Memory B cell (primary cell): ENCODE measurements around the gene FBXO47.

ENCODE experiments used
- ATAC-seq: fragments of 150-1000 bp; cut with Tn5 transposase; 2 replicates; pipeline ENCODE4 v1.10.0; 2021; ENCODE audit warnings: low read depth, mild to moderate bottlenecking, moderate library complexity
- DNase-seq, 2 donors: peaks; one replicate each; pipeline ENCODE4 v3.0.0; 2022; ENCODE audit warnings: low spot score in 2 of 2
- H3K27ac Mint-ChIP-seq: one replicate; pipeline ENCODE4 v1.8.0; 2022; ENCODE audit warnings: mild to moderate bottlenecking, moderate library complexity, mixed read lengths
- H3K27me3 Mint-ChIP-seq: one replicate; pipeline ENCODE4 v1.8.0; 2022; ENCODE audit warnings: mixed read lengths
- H3K36me3 Mint-ChIP-seq: one replicate; pipeline ENCODE4 v1.8.0; 2022; ENCODE audit warnings: mild to moderate bottlenecking, mixed read lengths
- H3K4me1 Mint-ChIP-seq: one replicate; pipeline ENCODE4 v1.8.0; 2022; ENCODE audit warnings: mixed read lengths
- H3K4me3 Mint-ChIP-seq: one replicate; pipeline ENCODE4 v1.8.0; 2022; ENCODE audit warnings: mild to moderate bottlenecking, moderate library complexity, mixed read lengths
- H3K9me3 Mint-ChIP-seq: one replicate; pipeline ENCODE4 v1.8.0; 2022; ENCODE audit warnings: mixed read lengths

FBXO47 gene

GRCh38 chr17:38896346-38896954, 70.8 kb downstream of the FBXO47 start:
- Mint-ChIP-seq H3K27me3 (no peaks in the 10 kb centered on the region), H3K27ac (peak overlapping the region; percentile 88), H3K4me3 (no peak overlapping the region), H3K9me3 (no peaks in the 10 kb centered on the region), H3K36me3 (peaks cover 5% of the 10 kb centered on the region), H3K4me1 (peaks cover 33% of the 10 kb centered on the region)
- DNase-seq (no peak), ATAC-seq (no peak)

GRCh38 chr17:38894276-38894675, 72.9 kb downstream of the FBXO47 start:
- DNase-seq = no peak
- peak overlapping the region; percentile 83 for H3K27ac Mint-ChIP-seq
- H3K36me3 Mint-ChIP-seq = peaks cover 12% of the 10 kb centered on the region
- H3K27me3 Mint-ChIP-seq = no peaks in the 10 kb centered on the region
- no peaks in the 10 kb centered on the region for H3K9me3 Mint-ChIP-seq
- peaks cover 37% of the 10 kb centered on the region for H3K4me1 Mint-ChIP-seq
- ATAC-seq = no peak
- H3K4me3 Mint-ChIP-seq = no peak overlapping the region

GRCh38 chr17:38893607-38894006, 73.6 kb downstream of the FBXO47 start:
- no peak for DNase-seq
- Mint-ChIP-seq H3K36me3 (peaks cover 11% of the 10 kb centered on the region), H3K27me3 (no peaks in the 10 kb centered on the region), H3K4me1 (peaks cover 32% of the 10 kb centered on the region), H3K4me3 (no peak overlapping the region), H3K9me3 (no peaks in the 10 kb centered on the region), H3K27ac (peak overlapping the region; percentile 83)
- ATAC-seq = no peak

GRCh38 chr17:38893113-38893512, 74.1 kb downstream of the FBXO47 start:
- H3K27me3 Mint-ChIP-seq = no peaks in the 10 kb centered on the region
- peaks cover 11% of the 10 kb centered on the region for H3K36me3 Mint-ChIP-seq
- peaks cover 27% of the 10 kb centered on the region for H3K4me1 Mint-ChIP-seq
- H3K27ac Mint-ChIP-seq = peak overlapping the region; percentile 76
- ATAC-seq = no peak
- no peak for DNase-seq
- H3K9me3 Mint-ChIP-seq = no peaks in the 10 kb centered on the region
- no peak overlapping the region for H3K4me3 Mint-ChIP-seq

- peak overlapping the region; percentile 76 for H3K27ac Mint-ChIP-seq
- peaks cover 11% of the 10 kb centered on the region for H3K36me3 Mint-ChIP-seq
- ATAC-seq (no peak), DNase-seq (no peak)
- no peaks in the 10 kb centered on the region for H3K9me3 Mint-ChIP-seq
- H3K4me1 Mint-ChIP-seq = peaks cover 22% of the 10 kb centered on the region
- H3K4me3 Mint-ChIP-seq = no peak overlapping the region
- no peaks in the 10 kb centered on the region for H3K27me3 Mint-ChIP-seq
Measured at GRCh38 chr17:38892620-38893019, 74.6 kb downstream of the FBXO47 start.

DNA sequence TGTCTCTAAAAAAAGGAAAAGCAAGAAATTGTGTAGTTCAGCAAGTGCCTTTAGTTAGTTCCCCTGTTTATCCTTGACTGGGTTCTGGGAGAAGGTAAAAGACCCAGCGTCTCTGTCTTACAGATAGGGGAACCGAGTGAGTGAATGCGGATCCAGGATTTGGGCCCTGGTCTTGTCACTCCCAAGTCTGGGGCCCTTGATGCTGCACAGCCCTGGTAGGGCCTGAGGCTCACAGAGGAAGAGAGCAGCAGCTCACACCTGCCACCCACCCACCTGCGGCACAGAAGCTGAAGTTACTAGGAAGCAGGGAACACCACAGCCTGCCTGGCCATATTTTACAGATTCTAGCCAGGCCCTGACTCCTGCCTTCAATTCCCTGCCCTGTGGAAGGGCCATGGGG, 75.1 kb downstream of the FBXO47 start:
- peak; percentile 67 for ATAC-seq
- Mint-ChIP-seq H3K4me3 (no peak overlapping the region), H3K36me3 (peaks cover 11% of the 10 kb centered on the region)

DNA sequence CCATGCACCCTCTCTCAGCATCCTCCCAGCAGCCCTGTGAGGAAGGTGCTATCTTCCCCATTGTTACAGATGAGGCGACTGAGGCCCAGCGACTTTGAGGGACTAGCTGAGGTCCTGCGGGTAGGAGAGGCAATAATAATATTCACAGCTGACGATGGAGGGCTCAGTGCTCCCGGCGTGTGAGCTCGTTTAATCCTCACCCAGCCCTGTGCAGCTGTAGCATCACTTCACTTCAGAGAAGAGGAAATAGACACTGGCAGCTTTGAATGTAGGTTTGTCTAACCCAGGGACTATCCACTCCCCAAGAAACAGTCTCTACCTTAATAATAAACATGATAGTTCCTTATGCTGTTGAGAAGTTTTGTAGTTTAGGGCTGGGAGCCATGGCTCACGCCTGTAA, 75.8 kb downstream of the FBXO47 start:
- Mint-ChIP-seq H3K27me3 (no peaks in the 10 kb centered on the region), H3K27ac (peak overlapping the region; percentile 56), H3K9me3 (no peaks in the 10 kb centered on the region), H3K4me3 (peak overlapping the region; percentile 45), H3K36me3 (peaks cover 11% of the 10 kb centered on the region), H3K4me1 (peaks cover 20% of the 10 kb centered on the region)
- ATAC-seq = peak; percentile 84
- DNase-seq = no peak

More for the DNA sequence above, 75.1 kb downstream of the FBXO47 start:
- peaks cover 19% of the 10 kb centered on the region for H3K4me1 Mint-ChIP-seq
- no peaks in the 10 kb centered on the region for H3K27me3 Mint-ChIP-seq
- peak overlapping the region; percentile 76 for H3K27ac Mint-ChIP-seq
- no peaks in the 10 kb centered on the region for H3K9me3 Mint-ChIP-seq
- no peak for DNase-seq

DNA sequence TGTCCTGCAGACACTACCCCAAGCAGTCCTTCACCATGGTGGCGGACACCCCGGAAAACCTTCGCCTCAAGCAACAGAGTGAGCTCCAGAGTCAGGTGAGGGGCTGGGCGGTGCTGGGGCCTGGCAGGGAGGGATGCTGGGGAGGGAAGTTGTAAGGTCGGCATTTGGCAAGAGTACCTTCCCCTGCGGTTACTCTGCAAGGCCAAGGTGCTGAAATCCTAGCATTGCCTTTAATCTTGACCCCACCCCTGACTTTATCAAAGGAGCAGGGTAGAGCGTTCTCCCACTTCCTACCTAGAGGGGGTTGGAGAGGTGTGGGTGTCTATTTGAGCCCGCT, 76.8 kb downstream of the FBXO47 start:
- Mint-ChIP-seq H3K9me3 (no peaks in the 10 kb centered on the region), H3K4me1 (peaks cover 27% of the 10 kb centered on the region)
- no peak for ATAC-seq

DNA sequence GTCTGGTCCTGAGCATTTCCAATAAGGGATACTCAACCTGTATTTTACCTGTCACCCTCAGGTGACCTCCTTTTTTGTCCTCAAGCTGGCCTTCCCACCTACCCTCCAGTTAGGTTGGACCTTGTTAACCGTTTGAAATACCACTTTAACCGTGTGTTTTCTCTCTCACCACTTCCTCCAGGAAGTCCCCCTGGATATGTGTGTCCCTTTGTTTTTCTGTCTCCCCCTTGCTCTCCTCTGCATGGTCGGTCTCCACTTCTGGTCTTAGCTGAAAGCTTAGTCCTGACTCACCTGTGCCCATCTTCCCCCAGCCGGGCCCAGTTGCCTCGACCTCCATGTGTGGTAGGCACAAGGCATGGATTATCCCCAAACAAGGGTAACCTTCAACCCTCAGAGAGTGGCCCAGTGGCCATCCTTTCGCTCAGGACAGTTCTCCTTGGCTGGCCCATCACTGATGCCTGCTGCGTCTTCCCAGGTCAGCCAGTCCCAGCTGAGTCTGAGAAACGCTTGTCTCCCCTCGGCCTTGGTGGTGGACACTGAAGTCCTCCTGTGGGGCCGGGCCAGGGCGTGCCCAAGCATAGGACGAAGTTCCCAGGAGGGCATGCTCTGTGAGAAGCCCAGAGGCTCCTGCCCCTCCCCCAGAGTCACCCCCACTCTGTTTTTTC, 77.3 kb downstream of the FBXO47 start:
- Mint-ChIP-seq H3K9me3 (no peaks in the 10 kb centered on the region), H3K36me3 (peaks cover 18% of the 10 kb centered on the region)

More for the DNA sequence above, 76.8 kb downstream of the FBXO47 start:
- H3K27ac Mint-ChIP-seq = peak overlapping the region; percentile 45
- H3K36me3 Mint-ChIP-seq = peaks cover 16% of the 10 kb centered on the region
- no peak for DNase-seq
- no peaks in the 10 kb centered on the region for H3K27me3 Mint-ChIP-seq
- no peak overlapping the region for H3K4me3 Mint-ChIP-seq

GRCh38 chr17:38888842-38889241, 78.4 kb downstream of the FBXO47 start:
- H3K4me3 Mint-ChIP-seq = no peak overlapping the region
- no peak overlapping the region for H3K27ac Mint-ChIP-seq

More for the DNA sequence above, 77.3 kb downstream of the FBXO47 start:
- DNase-seq (no peak), ATAC-seq (no peak)
- H3K4me1 Mint-ChIP-seq = peaks cover 29% of the 10 kb centered on the region
- H3K4me3 Mint-ChIP-seq = no peak overlapping the region
- peak overlapping the region; percentile 45 for H3K27ac Mint-ChIP-seq
- H3K27me3 Mint-ChIP-seq = no peaks in the 10 kb centered on the region

DNA sequence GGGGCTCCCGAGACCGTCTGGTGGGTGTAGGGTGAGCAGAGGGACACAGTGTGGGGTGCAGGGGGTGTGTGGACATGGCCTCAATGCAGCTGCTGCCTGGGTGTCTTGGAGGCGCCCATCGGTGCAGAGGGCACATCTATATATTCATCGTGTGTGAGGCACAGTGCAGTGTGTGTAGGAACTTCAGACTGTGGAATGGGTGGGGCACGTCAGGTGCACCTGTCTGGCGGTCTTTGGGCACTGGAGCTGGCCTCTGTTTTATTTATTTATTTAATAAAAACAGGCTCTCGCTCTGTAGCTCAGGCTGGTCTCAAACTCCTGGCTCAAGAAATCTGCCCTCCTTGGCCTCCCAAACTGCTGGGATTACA, 80.6 kb downstream of the FBXO47 start:
- Mint-ChIP-seq H3K27ac (no peak overlapping the region), H3K27me3 (no peaks in the 10 kb centered on the region), H3K36me3 (peaks cover 23% of the 10 kb centered on the region), H3K9me3 (no peaks in the 10 kb centered on the region), H3K4me1 (peaks cover 35% of the 10 kb centered on the region), H3K4me3 (no peak overlapping the region)
- ATAC-seq (no peak), DNase-seq (no peak)

More at GRCh38 chr17:38888842-38889241, 78.4 kb downstream of the FBXO47 start:
- DNase-seq (no peak), ATAC-seq (no peak)
- H3K9me3 Mint-ChIP-seq = no peaks in the 10 kb centered on the region
- H3K27me3 Mint-ChIP-seq = no peaks in the 10 kb centered on the region
- H3K4me1 Mint-ChIP-seq = peaks cover 28% of the 10 kb centered on the region
- peaks cover 18% of the 10 kb centered on the region for H3K36me3 Mint-ChIP-seq
